ENCODE results near the gene IARS1. TPM values are rescaled to one million over a fixed set of nuclear protein-coding genes. Genes with fewer than 3 reads are reported as not detected.

Gene IARS1
- total and polyA plus RNA-seq, 2 of the 4 experiments (the other 2 are of a cell fraction), result 85.3 to 414 TPM

- H3K9ac ChIP-seq (ENCODE audit: low read depth, low read length), result no peak overlapping the region
- H3K23ac ChIP-seq (ENCODE audit: low read depth, low read length), result no peak overlapping the region
- intact Hi-C loops (cut with micrococcal nuclease) (no loop called here), dilution Hi-C loops (cut with HindIII; ENCODE audit: low sequenced_read_pairs, unreplicated experiment) (no loop called here), in situ Hi-C loops (cut with MboI; ENCODE audit: low sequenced_read_pairs) (no loop called here)
- H2BK15ac ChIP-seq (ENCODE audit: low read depth, low read length), result no peak overlapping the region
- peaks cover 38% of the 10 kb centered on the region for H3K36me3 ChIP-seq (ENCODE audit: control insufficient read depth, insufficient read depth, low read length)
- no peak overlapping the region; a peak in 1 of 4 replicates for H4K8ac ChIP-seq (ENCODE audit: low read depth in 2 of 2, low read length in 2 of 2)
- H2BK20ac ChIP-seq (ENCODE audit: low read depth, low read length), result no peak overlapping the region
- H2BK5ac ChIP-seq (ENCODE audit: low read depth, low read length, poor library complexity, severe bottlenecking), result peak overlapping the region; percentile 63
- peak; percentile 35 for ATAC-seq (ENCODE audit: low read depth)
- WGBS, 2 experiments (ENCODE audit: extremely low coverage in 2 of 2, insufficient read length in 1 of 2), result no CpG with 5 or more reads among the region's 6 CpGs
- ChIA-PET POLR2A (ENCODE audit: unreplicated experiment) (no interaction called here), CTCF (no interaction called here)
- H4K91ac ChIP-seq (ENCODE audit: insufficient read depth, low read depth, low read length), result no peak overlapping the region
- no peaks in the 10 kb centered on the region for H3K9me3 ChIP-seq (ENCODE audit: control insufficient read depth, insufficient read depth, low read length)
- H3K4me1 ChIP-seq (ENCODE audit: control insufficient read depth, insufficient read depth, low read length), result peaks cover 3% of the 10 kb centered on the region
- TF ChIP-seq NFE2L2 (IDR thresholded peaks at IDR 0.05; ENCODE audit: low read depth, low read length) (no peak), RCOR1 (IDR thresholded peaks at IDR 0.05; ENCODE audit: insufficient replicate concordance, low read length) (no peak), RAD21 (IDR thresholded peaks at IDR 0.05; ENCODE audit: low read length) (no peak), FOS (IDR thresholded peaks at IDR 0.05; ENCODE audit: low read depth, low read length) (no peak), CTCF (conservative IDR thresholded peaks at IDR 0.05; ENCODE audit: low read depth, low read length) (no peak), RFX5 (IDR thresholded peaks at IDR 0.05; ENCODE audit: low read depth, low read length) (no peak), SMC3 (IDR thresholded peaks at IDR 0.05; ENCODE audit: low read depth, low read length) (no peak), MAFK (IDR thresholded peaks at IDR 0.05; ENCODE audit: low read depth, low read length) (no peak), MAZ (IDR thresholded peaks at IDR 0.05; ENCODE audit: borderline replicate concordance, low read depth, low read length) (no peak), USF2 (IDR thresholded peaks at IDR 0.05; ENCODE audit: low read depth, low read length) (no peak), MXI1 (IDR thresholded peaks at IDR 0.05; ENCODE audit: borderline replicate concordance, low read depth, low read length) (no peak), CHD1 (IDR thresholded peaks at IDR 0.05; ENCODE audit: low read depth, low read length) (no peak), POLR2A (IDR thresholded peaks at IDR 0.05; ENCODE audit: low read depth, low read length) (no peak), ELK1 (IDR thresholded peaks at IDR 0.05; ENCODE audit: borderline replicate concordance, low read depth, low read length) (no peak), CEBPB (IDR thresholded peaks at IDR 0.05; ENCODE audit: low read depth, low read length) (no peak), BHLHE40 (IDR thresholded peaks at IDR 0.05; ENCODE audit: low read depth, low read length) (no peak)
- H3K4ac ChIP-seq (ENCODE audit: low read depth, low read length), result no peak overlapping the region
- no peak overlapping the region for H2AK9ac ChIP-seq (replicated peaks; ENCODE audit: low read depth, low read length, poor library complexity)
- no peak overlapping the region for H3K4me3 ChIP-seq (ENCODE audit: insufficient read depth, low read depth, low read length)
- no peak overlapping the region for H2AFZ ChIP-seq (replicated peaks; ENCODE audit: low read length, poor library complexity)
- no peak overlapping the region for H3K4me2 ChIP-seq (ENCODE audit: low read depth, low read length)
- H3K56ac ChIP-seq (ENCODE audit: extremely low read depth, insufficient read depth, low read length), result no peak overlapping the region
- 0 out of 2 replicates have a peak, but pooled peaks cover 6% of the 10 kb centered on the region for H3K9me1 ChIP-seq (ENCODE audit: insufficient read depth, low read length)
- H4K5ac ChIP-seq (ENCODE audit: low read depth, low read length), result no peak overlapping the region
- H3K18ac ChIP-seq (ENCODE audit: low read depth, low read length), result no peak overlapping the region
- H3K79me1 ChIP-seq (ENCODE audit: low read depth in 1 of 2, low read length in 2 of 2), result peaks cover 15 to 34% of the 10 kb centered on the region in 2 experiments
- no peak overlapping the region for H3K14ac ChIP-seq (replicated peaks; ENCODE audit: low read depth, low read length)
- no peak overlapping the region for H3K27ac ChIP-seq (ENCODE audit: insufficient read depth, low read length)
- no peak overlapping the region for H2AK5ac ChIP-seq (ENCODE audit: low read depth, low read length)
- no peak for DNase-seq
- H3K27me3 ChIP-seq (ENCODE audit: control insufficient read depth, insufficient read depth, low read length), result no peaks in the 10 kb centered on the region
- no TSS peak for BruUV-seq (replicated peaks)
- H4K20me1 ChIP-seq (ENCODE audit: insufficient read depth, low read length), result no peaks in the 10 kb centered on the region; the same call in 1 of the 2 replicates
- no peak overlapping the region for H2BK120ac ChIP-seq (ENCODE audit: low read depth, low read length)
Measured at GRCh38 chr9:92312887-92313623, 19.6 kb upstream of the IARS1 start.
